Right kidney (tissue), 1 donor: ENCODE results near the gene SMIM15.

Experiments
- DNase-seq: peaks from one replicate; pipeline ENCODE4 v3.0.0-alpha.2; 2016

SMIM15 gene

DNA sequence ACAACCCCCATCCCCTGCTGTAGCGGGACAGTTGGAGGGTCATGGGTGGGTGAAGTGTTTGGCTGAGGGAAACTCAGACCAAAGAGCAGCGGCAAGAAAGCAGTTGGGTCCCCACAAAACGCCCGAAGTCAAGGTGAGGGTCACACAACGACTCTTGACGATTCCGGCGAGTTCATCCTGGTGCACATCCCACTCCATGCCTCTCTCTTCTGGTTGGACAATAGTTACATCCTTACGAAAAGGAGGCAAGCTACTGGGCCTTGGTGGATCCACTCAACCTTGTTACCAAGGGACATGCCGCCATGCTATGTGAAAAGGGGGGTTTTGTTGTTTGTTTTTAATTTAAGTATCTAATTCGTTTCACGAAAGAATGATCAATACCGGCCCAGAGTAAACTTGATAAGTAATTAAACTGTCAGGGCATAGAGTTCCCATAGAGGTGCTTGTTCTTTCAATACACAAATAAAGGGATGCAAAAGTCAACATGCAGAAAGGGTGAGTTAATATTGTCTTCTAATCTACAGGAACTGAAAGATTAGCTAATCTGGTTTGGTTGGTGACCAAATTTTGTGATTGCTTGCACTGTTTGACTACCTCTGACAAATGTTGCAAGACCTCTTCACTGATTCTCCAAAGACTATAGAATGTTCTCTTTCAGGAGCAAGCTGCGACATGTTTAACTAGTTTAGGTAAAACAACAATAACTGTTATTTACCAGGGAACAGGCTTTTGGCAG lies 732 bp upstream of the SMIM15 start:
- DNase-seq = peak; percentile 77

DNA sequence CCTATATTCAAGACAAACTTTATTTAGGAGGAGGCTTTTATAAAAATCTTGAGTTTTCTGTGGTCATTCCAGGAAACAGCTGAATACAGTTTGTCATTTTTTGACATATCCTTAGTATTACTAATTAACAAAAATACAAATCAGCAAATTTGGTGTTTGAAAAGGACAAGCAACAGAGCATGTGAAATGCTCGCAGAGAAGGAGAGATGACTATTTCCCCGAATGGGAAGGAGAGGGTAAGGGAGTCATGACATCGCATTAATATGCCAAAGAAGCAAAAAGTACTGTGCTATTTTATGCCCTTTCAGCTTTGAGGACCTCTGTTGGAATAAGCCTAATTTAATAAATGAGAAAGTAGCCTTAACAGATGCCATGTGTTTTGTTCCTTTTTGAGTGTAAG lies 1.8 kb downstream of the SMIM15 start:
- DNase-seq = no peak

DNA sequence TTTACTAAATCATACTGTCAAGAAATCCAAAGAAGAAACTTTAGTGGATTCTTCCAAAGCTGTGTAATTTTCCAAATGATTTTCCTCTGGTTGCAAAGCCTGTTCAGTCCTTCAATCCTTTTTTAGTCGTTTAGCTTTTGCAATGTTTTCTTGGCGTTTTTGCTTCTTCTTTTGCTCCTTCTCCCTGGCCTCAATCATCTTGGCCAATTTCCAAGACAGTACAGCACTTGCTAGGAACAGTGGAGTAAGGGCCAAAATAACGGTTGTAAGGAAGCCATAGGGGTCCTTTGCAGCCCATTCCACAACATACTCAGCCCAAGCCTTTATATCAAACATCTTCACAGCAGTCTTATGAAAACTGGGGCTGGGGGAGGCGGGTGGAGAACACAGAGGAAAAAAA lies 2.4 kb downstream of the SMIM15 start:
- DNase-seq = no peak

DNA sequence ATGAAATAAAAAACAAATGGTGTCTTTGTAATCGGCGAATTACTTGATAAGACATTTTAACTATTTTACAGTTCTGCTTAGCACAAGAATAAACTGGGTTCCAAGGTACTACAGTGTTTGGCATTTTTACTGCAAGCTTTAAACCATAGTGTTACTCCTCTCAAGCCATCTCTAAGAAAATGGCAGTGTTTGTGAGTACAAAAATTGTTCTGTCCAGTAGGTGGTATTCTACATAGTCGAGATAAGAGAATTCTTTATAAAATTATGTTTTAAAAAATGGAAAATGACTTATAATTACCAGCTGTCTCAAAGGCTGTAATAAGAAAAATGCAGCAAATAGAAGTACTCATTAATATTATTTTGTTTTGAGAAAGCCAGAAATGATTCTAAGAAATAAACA lies 3.2 kb downstream of the SMIM15 start:
- no peak for DNase-seq

DNA sequence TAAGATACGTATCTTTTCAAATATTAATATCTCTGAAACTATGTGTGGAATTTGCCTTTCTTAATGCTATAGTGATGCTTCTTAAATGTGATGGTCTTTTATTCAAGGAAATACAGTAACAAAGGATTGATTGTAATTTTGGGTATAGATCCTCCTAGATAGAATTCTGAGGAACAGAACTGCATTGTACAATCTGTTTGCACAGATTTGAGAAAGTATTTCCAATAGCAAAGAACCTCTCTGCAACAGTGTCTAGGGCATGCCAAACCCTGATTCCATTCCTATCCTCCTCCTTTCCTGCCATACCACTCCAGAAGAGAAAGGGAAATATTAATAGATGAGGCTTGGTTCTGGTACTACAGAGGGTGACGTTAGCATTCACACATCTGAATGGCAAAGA lies 10.4 kb downstream of the SMIM15 start:
- DNase-seq = no peak

DNA sequence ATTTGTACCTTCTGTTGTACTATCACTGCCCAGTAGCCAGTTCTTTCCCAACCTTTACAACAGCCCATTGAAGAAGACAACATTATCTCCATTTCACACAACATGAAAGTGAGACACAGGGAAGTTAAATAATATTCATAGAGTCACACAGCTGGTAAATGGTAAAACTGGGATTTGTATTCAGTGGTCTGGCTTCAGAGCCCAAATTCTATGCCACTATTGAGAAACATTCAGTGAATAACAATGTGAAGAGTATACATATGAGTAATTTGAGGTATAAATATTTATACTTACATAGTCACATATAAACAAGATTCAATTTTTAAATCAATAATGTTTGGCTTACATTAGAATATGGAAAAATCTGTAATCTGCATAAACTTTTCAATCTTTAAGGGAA lies 13.8 kb downstream of the SMIM15 start:
- no peak for DNase-seq

DNA sequence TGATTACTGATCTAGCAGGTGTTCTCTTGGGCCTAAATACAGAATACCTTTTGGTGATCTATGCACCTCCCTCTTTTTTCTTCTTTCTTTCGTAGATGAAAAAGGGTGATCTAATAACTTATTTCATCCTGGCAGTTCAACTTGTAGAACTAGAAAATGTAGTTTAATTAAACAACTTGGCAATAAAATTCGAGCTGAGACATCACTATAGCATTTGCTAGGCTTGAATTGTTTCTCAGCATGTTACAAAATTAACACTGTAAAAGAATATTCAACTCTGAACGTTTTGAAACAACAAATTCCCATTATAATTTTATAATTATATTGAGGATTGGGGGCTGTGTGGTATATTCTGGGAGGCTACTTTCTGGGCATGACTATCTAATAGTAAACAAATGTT lies 19.5 kb downstream of the SMIM15 start:
- no peak for DNase-seq

DNA sequence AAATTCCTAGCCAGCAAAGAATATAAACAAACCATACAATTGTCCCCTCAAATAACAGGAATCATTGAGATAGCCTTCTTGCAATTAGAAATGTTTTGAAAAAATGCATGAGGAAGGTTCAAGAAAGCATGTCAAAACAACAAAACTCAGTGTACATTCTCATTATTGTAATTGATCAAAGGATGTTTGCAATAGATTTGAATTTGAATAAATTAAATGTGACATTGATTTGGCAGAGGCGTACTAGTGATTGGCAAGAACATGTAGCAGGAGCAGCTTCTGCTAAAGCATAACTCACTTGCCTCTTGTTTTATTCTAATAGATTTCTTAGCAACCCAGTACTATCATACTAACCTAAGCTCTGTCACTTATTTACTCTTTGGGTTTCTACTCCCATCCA lies 19.9 kb downstream of the SMIM15 start:
- no peak for DNase-seq

DNA sequence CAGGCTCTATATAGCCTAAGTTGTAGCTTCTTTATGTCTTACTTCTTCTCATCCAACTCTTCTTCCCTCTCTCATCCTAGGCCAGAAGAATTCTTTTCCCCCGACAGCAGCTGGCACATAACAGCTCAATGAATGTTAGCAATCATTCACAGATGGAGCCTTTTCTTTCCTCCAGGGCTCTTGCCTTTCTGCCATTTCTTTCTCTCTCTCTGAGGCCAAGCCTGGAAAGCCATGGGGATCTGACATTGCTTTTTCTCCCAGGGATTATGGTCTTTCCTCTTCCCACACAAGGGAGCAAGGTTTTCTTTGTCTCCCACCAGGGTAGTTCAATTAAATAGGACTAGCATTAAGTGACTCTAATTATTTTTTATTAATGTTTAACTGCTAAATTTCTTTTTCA lies 20.5 kb downstream of the SMIM15 start:
- no peak for DNase-seq

DNA sequence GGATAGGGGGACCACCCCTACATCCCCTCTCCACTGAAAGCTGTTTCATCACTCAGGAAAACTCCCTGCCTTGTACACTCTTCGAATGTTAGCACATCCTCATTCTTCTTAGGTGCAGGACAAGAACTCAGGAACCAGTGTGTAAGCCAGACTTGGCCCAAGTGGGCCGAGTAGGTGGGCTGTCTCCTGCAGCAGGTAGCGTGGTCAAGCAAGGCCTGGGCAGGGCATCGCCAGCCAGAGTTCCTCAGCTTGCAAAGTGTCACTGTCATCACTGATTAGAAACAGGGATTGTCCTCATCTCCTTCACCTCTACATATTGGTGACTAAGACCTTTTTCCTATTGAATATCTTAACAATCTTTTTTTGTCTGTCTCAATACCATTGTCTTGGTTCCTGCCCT lies 22.3 kb downstream of the SMIM15 start:
- DNase-seq = no peak

DNA sequence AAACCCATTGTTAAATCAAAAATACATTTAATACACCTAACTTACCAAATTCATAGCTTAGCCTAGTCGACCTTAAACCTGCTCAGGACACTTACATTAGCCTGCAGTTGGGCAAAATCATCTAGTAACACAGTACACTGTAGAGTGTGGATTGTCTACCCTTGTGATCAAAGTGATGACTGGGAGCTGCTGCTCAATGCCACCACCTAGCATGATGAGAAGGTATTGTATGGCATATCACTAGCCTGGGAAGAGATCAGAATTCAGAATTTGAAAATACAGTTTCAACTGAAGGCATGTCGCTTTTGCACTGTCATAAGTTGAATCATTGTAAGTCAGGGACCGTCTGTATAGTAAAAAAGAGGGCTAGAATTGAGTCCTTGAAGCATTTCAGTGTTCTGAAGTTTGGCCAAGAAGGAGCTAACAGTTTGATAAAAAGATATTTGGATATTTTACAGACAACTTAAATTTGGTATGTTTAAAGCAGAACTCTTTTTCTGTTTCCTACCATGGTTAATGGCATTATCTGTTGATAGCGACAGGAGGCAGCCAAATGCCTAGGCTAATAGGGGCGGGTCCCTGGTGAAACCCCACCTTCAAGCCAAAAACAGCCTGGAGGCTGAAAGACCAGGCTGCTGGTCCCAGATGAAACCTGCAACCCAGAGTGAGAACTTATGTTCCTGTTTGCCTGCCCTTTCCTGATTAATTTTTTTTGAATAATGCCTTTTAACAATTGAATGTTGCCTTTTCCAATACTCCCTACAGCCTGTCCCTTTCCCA lies 23.0 kb downstream of the SMIM15 start:
- no peak for DNase-seq

DNA sequence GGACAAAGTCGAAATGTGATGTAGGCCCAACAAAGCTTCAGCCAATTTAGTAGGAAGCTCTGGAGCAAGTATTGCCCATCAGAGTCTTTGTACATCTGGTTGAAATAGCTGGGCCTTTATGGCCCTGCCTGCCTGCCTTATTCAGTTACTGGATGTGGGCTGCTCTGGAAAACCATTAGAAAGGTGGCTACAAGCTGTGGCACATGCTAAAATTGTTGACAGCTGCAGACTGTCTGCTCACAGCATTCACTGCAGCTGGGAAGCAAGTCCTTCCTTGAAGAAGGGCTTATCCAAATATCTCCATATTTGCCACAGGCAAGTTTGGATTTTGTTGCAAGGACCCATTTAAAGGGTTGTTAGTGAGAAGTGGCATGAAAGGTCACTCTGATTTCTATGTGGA lies 24.4 kb downstream of the SMIM15 start:
- DNase-seq = no peak

DNA sequence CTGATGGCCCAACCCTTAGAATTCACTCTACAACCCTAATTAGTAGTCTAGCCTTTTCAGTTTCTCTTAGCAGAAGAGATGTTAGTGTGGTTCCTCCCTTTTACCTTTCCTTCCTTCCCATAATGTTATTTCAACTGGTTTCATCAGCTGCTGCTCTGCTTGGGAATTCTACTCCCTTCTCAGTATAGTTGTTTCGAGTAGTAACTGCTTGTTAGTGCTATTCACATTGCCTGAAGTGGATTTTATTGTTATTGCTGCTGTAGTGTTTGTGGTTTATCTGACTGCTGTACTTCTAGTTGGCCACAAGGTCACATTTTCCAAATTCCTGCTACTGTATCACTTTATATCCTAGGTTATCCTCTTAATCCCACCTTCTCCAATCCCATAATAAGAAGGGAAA lies 29.7 kb downstream of the SMIM15 start:
- DNase-seq = no peak

DNA sequence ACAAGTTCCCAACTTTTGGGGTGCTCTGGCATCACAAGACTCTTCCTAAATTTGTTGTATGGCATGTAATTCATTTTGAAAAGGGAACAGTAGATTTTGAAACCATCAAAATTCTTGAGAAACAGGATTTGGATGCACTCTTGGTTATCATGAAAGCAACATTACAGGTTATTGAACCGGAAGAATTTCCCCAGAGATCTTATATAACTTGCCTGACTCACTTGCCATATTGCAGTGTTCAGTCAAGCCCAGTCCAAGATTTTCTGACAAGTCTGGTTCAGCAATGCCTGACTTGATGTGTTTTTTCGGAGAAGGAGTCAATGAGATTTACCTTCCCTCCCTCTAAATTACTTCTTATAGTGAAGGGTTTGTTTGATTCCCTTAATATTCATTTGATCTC lies 32.0 kb downstream of the SMIM15 start:
- no peak for DNase-seq

DNA sequence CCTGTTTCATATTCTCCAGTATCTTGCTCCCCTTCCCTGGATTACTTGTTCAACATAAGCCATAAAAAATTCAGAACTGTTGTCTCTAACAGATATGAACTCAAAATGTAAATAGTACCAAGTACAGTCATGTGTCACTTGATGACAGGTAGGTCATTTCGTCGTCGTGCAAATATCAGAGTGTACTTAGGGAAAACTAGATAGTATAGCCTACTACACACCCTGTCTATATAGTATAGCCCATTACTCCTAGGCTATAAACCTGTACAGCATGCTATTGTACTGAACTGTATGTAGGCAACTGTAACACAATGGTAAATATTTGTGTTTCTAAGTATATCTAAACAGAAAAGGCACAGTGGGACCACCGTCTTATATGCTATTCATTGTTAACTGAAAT lies 39.1 kb downstream of the SMIM15 start:
- DNase-seq = no peak

DNA sequence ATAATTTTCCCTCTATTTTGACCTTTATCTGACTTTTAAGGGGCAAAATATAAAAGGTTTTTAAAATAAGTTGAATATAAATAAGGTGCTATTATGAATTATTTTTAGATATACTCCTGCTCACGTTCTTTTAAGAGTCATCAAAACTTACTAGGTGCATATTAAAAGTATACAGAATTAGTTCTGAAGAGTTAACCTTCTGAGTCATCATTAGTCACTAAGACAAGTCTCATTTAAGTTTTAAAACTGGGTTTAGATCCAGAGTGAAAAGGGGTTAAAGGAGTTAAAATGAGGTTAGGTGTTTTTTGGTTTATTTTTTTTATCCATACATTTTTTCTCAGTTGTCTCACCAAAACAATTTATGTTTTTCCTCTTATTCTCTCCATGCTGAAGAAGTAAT lies 41.7 kb downstream of the SMIM15 start:
- no peak for DNase-seq

DNA sequence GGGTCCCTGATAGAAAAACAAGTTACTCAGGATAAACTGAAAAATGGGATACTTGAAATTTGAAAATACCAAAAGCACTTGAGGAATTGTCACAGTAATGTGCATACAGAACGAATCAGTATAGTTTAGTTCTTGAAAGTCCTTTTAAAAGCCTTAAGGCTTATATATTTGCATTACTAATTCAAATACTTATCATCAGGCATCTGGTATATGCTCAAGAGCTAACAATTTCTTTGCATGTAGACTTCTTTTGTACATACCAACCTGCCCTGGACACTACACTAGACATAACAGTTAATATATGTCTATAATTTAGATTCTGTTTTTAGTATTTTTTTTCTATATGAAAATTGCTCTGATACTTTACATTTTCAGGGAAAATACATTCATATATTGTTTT lies 43.2 kb downstream of the SMIM15 start:
- no peak for DNase-seq

DNA sequence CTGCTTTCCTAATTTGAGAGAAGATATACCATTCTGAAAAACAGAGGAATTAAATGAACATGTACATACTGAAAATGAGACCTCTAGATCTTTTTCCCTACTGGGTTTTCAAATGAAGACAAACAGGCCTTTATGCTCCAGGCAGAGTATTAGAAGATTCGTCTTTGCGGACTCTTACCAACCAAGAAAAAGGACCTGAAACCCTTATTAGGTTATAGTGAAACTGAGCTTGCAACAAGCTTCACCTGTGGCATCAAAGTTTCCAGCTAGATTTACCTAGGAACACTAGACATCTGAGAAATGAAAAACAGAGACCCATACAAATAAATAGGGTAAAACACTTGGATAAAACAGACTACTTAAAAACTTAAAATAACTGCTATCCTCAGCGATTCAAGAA lies 46.3 kb downstream of the SMIM15 start:
- no peak for DNase-seq

DNA sequence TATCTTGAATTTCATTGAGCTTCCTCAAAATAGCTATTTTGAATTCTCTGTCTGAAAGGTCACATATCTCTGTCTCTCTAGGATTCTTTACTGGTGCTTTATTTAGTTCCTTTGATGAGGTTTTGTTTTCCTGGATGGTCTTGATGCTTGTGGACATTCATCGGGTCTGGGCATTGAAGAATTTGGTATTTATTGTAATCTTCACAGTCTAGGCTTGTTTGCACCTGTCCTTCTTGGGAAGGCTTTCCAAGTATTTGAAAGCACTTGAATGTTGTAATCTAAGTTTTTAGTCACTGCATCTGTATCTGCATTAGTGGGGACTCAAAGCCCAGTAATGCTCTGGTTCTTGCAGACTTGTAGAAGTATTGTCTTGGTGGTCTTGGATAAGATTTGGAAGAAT lies 47.8 kb downstream of the SMIM15 start:
- DNase-seq = no peak
